IMR-90 (cell line): Measurements from ENCODE around the gene MARCKSL1. TPM values are rescaled to one million over a fixed set of nuclear protein-coding genes. Genes with fewer than 3 reads are reported as not detected.
A peak's percentile ranks its signal among the peaks of the same experiment; 100 is the strongest.

ENCODE experiments used
- ATAC-seq: fragments of 200-7000 bp; cut with Tn5 transposase; 2 replicates; pipeline ENCODE4 v1.9.1; 2020; ENCODE audit warnings: low read depth, mild to moderate bottlenecking, moderate library complexity
- BruUV-seq: library from RNA; stranded (reverse); fragments of 400-500 nt; replicated peaks from 2 replicates; lab custom pipeline; 2021; lab: Mats Ljungman, UMichigan
- CTCF ChIA-PET: fragments of 300-600 bp; formaldehyde crosslinking; extraction: SDS; loops from one replicate; lab custom pipeline; 2021; ENCODE audit warnings: antibody characterized with exemption; lab: Yijun Ruan, JAX
- POLR2A ChIA-PET: fragments of 300-600 bp; sonication (Branson Sonifier 250); formaldehyde crosslinking; loops from one replicate; lab custom pipeline; 2022; ENCODE audit warnings: antibody characterized with exemption; ENCODE audit not compliant: unreplicated experiment; lab: Charles Lee
- DNase-seq: peaks from one replicate; pipeline ENCODE4 v3.0.0; 2013
- H2AFZ ChIP-seq: replicated peaks from 2 replicates; pipeline ENCODE3; 2013; ENCODE audit warnings: low read length, mild to moderate bottlenecking; ENCODE audit not compliant: poor library complexity
- H2AK5ac ChIP-seq: 2 replicates; pipeline ENCODE4 v1.6.1; 2013; ENCODE audit warnings: low read depth, low read length, inconsistent platforms
- H2AK9ac ChIP-seq: replicated peaks from 2 replicates; pipeline ENCODE3; 2013; ENCODE audit warnings: mild to moderate bottlenecking, low read depth, low read length, moderate library complexity; ENCODE audit not compliant: poor library complexity
- H2BK120ac ChIP-seq: 2 replicates; pipeline ENCODE4 v1.6.1; 2013; ENCODE audit warnings: low read depth, low read length, inconsistent platforms
- H2BK15ac ChIP-seq: 3 replicates; pipeline ENCODE4 v1.6.1; 2013; ENCODE audit warnings: low read depth, low read length, inconsistent platforms
- H2BK20ac ChIP-seq: 2 replicates; pipeline ENCODE4 v1.6.1; 2013; ENCODE audit warnings: low read depth, mild to moderate bottlenecking, inconsistent platforms, low read length, moderate library complexity
- H2BK5ac ChIP-seq: 2 replicates; pipeline ENCODE4 v1.6.1; 2013; ENCODE audit warnings: mild to moderate bottlenecking, low read depth, low read length, inconsistent platforms; ENCODE audit not compliant: poor library complexity, severe bottlenecking
- H3K14ac ChIP-seq: replicated peaks from 2 replicates; pipeline ENCODE4 v1.6.1; 2013; ENCODE audit warnings: low read depth, low read length, inconsistent platforms
- H3K18ac ChIP-seq: 2 replicates; pipeline ENCODE4 v1.6.1; 2013; ENCODE audit warnings: low read depth, low read length, control low read depth
- H3K23ac ChIP-seq: 2 replicates; pipeline ENCODE4 v1.6.1; 2013; ENCODE audit warnings: low read depth, low read length, inconsistent platforms
- H3K27ac ChIP-seq: 2 replicates; pipeline ENCODE4 v1.5.1; 2013; ENCODE audit warnings: mild to moderate bottlenecking, control low read depth, low read length; ENCODE audit not compliant: insufficient read depth
- H3K27me3 ChIP-seq: 2 replicates; pipeline ENCODE4 v1.6.1; 2013; ENCODE audit warnings: low read length; ENCODE audit not compliant: control insufficient read depth, insufficient read depth
- H3K36me3 ChIP-seq: 2 replicates; pipeline ENCODE4 v1.6.1; 2013; ENCODE audit warnings: low read length, mixed read lengths; ENCODE audit not compliant: control insufficient read depth, insufficient read depth
- H3K4ac ChIP-seq: 2 replicates; pipeline ENCODE4 v1.6.1; 2013; ENCODE audit warnings: low read depth, low read length, inconsistent platforms
- H3K4me1 ChIP-seq: 2 replicates; pipeline ENCODE4 v1.6.1; 2013; ENCODE audit warnings: low read length, mixed read lengths; ENCODE audit not compliant: control insufficient read depth, insufficient read depth
- H3K4me2 ChIP-seq: 2 replicates; pipeline ENCODE4 v1.6.1; 2013; ENCODE audit warnings: low read depth, mild to moderate bottlenecking, control low read depth, low read length, moderate library complexity
- H3K4me3 ChIP-seq: 2 replicates; pipeline ENCODE4 v1.5.1; 2013; ENCODE audit warnings: low read depth, mild to moderate bottlenecking, control low read depth, low read length, moderate library complexity; ENCODE audit not compliant: insufficient read depth
- H3K56ac ChIP-seq: 2 replicates; pipeline ENCODE4 v1.6.1; 2013; ENCODE audit warnings: low read length, inconsistent platforms; ENCODE audit not compliant: insufficient read depth; ENCODE audit errors: extremely low read depth
- H3K79me1 ChIP-seq, 2 experiments: 2 replicates each; pipeline ENCODE4 v1.6.1; 2013; ENCODE audit warnings: low read length in 2 of 2, inconsistent platforms in 1 of 2, low read depth in 1 of 2
- H3K9ac ChIP-seq: 2 replicates; pipeline ENCODE4 v1.6.1; 2013; ENCODE audit warnings: low read depth, low read length, control low read depth
- H3K9me1 ChIP-seq: 2 replicates; pipeline ENCODE4 v1.6.1; 2013; ENCODE audit warnings: low read length, inconsistent platforms; ENCODE audit not compliant: insufficient read depth
- H3K9me3 ChIP-seq: 2 replicates; pipeline ENCODE4 v1.6.1; 2013; ENCODE audit warnings: low read length; ENCODE audit not compliant: control insufficient read depth, insufficient read depth
- H4K20me1 ChIP-seq: 2 replicates; pipeline ENCODE4 v1.6.1; 2013; ENCODE audit warnings: low read length, inconsistent platforms; ENCODE audit not compliant: insufficient read depth
- H4K5ac ChIP-seq: 2 replicates; pipeline ENCODE4 v1.6.1; 2013; ENCODE audit warnings: mild to moderate bottlenecking, low read depth, low read length, control low read depth
- H4K8ac ChIP-seq, 2 experiments: 2 replicates each; pipeline ENCODE4 v1.6.1; 2013; ENCODE audit warnings: low read depth in 2 of 2, low read length in 2 of 2, control low read depth in 1 of 2, inconsistent platforms in 1 of 2
- H4K91ac ChIP-seq: 2 replicates; pipeline ENCODE4 v1.6.1; 2013; ENCODE audit warnings: low read depth, low read length, inconsistent platforms; ENCODE audit not compliant: insufficient read depth
- MAFK ChIP-seq: IDR thresholded peaks from 2 replicates; pipeline ENCODE4 v1.6.1; 2012; ENCODE audit warnings: low read depth, low read length, improper control_type of control experiment
- POLR2A ChIP-seq: IDR thresholded peaks from 2 replicates; pipeline ENCODE4 v1.6.1; 2012; ENCODE audit warnings: mild to moderate bottlenecking, low read depth, low read length
- WGBS, 2 experiments: methylation state at CpG; one replicate each; pipeline versions ENCODE4 v1.1.5 to v1.1.7; 2013; ENCODE audit warnings: missing lambda C conversion rate in 2 of 2; ENCODE audit not compliant: insufficient read length in 1 of 2; ENCODE audit errors: extremely low coverage in 2 of 2; 5-methylcytosine and 5-hydroxymethylcytosine counted together
- dilution Hi-C: fragments of 300-500 bp; cut with HindIII; formaldehyde crosslinking; loops from one replicate; pipeline ENCODE4 v1.14.3; 2018; ENCODE audit warnings: low sequenced_read_pairs; ENCODE audit not compliant: unreplicated experiment
- in situ Hi-C: fragments of 300-500 bp; cut with MboI; formaldehyde crosslinking; loops from 3 replicates; pipeline ENCODE4 v1.14.3; 2019; ENCODE audit warnings: low sequenced_read_pairs, inconsistent platforms, mixed read lengths
- intact Hi-C: fragments of 100-400 bp; cut with micrococcal nuclease; formaldehyde crosslinking; loops from 2 replicates; pipeline ENCODE4 v1.10.0; 2022
- polyA plus RNA-seq, 3 experiments: library from polyadenylated mRNA; depleted of rRNA; stranded (reverse); fragments of >200 nt; gene quantifications; 2 replicates each; pipeline ENCODE4 v1.2.3, GENCODE V29; 2012; ENCODE audit warnings: low replicate concordance in 1 of 3
- total RNA-seq: library from RNA; depleted of rRNA; stranded (reverse); fragments of >200 nt; gene quantifications from 2 replicates; pipeline ENCODE4 v1.2.3, GENCODE V29; 2012

Gene MARCKSL1
- total and polyA plus RNA-seq, 2 of the 4 experiments (the other 2 are of a cell fraction): 37.5 to 218 TPM

GRCh38 chr1:32332290-32333079 is 3.5 kb downstream of the MARCKSL1 start:
- no peaks in the 10 kb centered on the region for H3K9me3 ChIP-seq
- no peak overlapping the region for H3K4ac ChIP-seq
- no peak overlapping the region for H2BK5ac ChIP-seq
- intact Hi-C loops: loop anchor here (5.0 kb wide), 1 partner anchor 90 kb away; no protein-coding TSS in a partner anchor
- H4K91ac ChIP-seq: no peak overlapping the region
- peaks cover 19 to 68% of the 10 kb centered on the region in 2 experiments; a peak in 3 of 4 replicates for H3K79me1 ChIP-seq
- no peak overlapping the region for H2AK5ac ChIP-seq
- in situ Hi-C loops: no loop called here
- TF ChIP-seq MAFK: no peak
- peak; percentile 50 for TF ChIP-seq POLR2A
- H3K9me1 ChIP-seq: peaks cover 12% of the 10 kb centered on the region; the same call in 1 of the 2 replicates
- H3K27me3 ChIP-seq: no peaks in the 10 kb centered on the region
- no peak overlapping the region for H3K27ac ChIP-seq
- ChIA-PET POLR2A (interaction anchor here (0.6 kb wide), 1 partner anchor 114 kb away, joined by 3 read pairs; no protein-coding TSS in a partner anchor), CTCF (interaction anchor here (0.7 kb wide), 1 partner anchor 45 kb away, joined by 4 read pairs; no protein-coding TSS in a partner anchor)
- dilution Hi-C loops: no loop called here
- H4K20me1 ChIP-seq: peaks cover 34% of the 10 kb centered on the region
- no peak overlapping the region for H3K4me3 ChIP-seq
- H2BK120ac ChIP-seq: no peak overlapping the region
- H4K5ac ChIP-seq: no peak overlapping the region
- H3K4me1 ChIP-seq: peaks cover 6% of the 10 kb centered on the region
- DNase-seq: no peak
- no peak overlapping the region for H3K4me2 ChIP-seq
- H2AK9ac ChIP-seq: no peak overlapping the region
- no peak overlapping the region for H2BK15ac ChIP-seq
- no peak for ATAC-seq
- H3K56ac ChIP-seq: no peak overlapping the region
- no peak overlapping the region for H3K9ac ChIP-seq
- H3K14ac ChIP-seq: no peak overlapping the region
- peak overlapping the region; percentile 8; the same call in 1 of the 2 replicates for H3K23ac ChIP-seq
- whole genome bisulfite sequencing, 2 experiments: 86% methylated on average over 1 of the region's 3 CpGs; no CpG with 5 or more reads in 1 of the 2 experiments
- H2BK20ac ChIP-seq: no peak overlapping the region
- no TSS peak for BruUV-seq
- no peak overlapping the region for H2AFZ ChIP-seq
- peaks cover 60% of the 10 kb centered on the region for H3K36me3 ChIP-seq
- H4K8ac ChIP-seq: no peak overlapping the region
- H3K18ac ChIP-seq: no peak overlapping the region
